Left ventricle myocardium superior (tissue), 1 donor: ENCODE data around the gene LIPG. TPM values are rescaled to one million over a fixed set of nuclear protein-coding genes. Genes with fewer than 3 reads are reported as not detected.
"Not testable (repeated sequence)": the region's sequence is repeated elsewhere in the genome, so short reads cannot be mapped to it uniquely, and the experiment has no call there.

Experiments used
- ATAC-seq: fragments of 200-7000 bp; cut with Tn5 transposase; one replicate; pipeline ENCODE4 v1.9.1; 2020; ENCODE audit warnings: mild to moderate bottlenecking, moderate library complexity
- DNase-seq: peaks from one replicate; pipeline ENCODE4 v3.0.0-alpha.2; 2020
- intact Hi-C: fragments of 100-400 bp; cut with micrococcal nuclease; formaldehyde crosslinking; loops from one replicate; pipeline ENCODE4 v1.11.0; 2022
- total RNA-seq: library from RNA; stranded (reverse); fragmentation: NEBNext Ultra II Directional; extraction: Animal tissue kit (Norgen Biotek cat#: 25700); gene quantifications from one replicate; pipeline ENCODE4 v1.2.1, GENCODE V29; 2021
- donor health status: DM: no; HTN: yes; CAD: no; lungs with severe emphysema.

The LIPG gene
- total RNA-seq, 1 donor from 2014 or later: not detected

GRCh38 chr18:49565612-49566011 is 3.8 kb downstream of the LIPG start:
- ATAC-seq (peak; percentile 80), DNase-seq (peak; percentile 55)
- intact Hi-C loops: no loop called here

- DNase-seq (no peak), ATAC-seq (no peak)
- intact Hi-C loops: no loop called here
Observed at GRCh38 chr18:49566217-49566770, 4.4 kb downstream of the LIPG start.

GRCh38 chr18:49566985-49567384 is 5.1 kb downstream of the LIPG start:
- no peak for DNase-seq
- ATAC-seq: no peak
- intact Hi-C loops: no loop called here

GRCh38 chr18:49569724-49570123 is 7.9 kb downstream of the LIPG start:
- DNase-seq (no peak), ATAC-seq (no peak)
- intact Hi-C loops: no loop called here

- DNase-seq (no peak), ATAC-seq (no peak)
- intact Hi-C loops: no loop called here
Observed at GRCh38 chr18:49570836-49571235, 9.0 kb downstream of the LIPG start.

- ATAC-seq (no peak), DNase-seq (no peak)
- intact Hi-C loops: no loop called here
Observed at GRCh38 chr18:49572611-49573345, 10.9 kb downstream of the LIPG start.

- no peak for DNase-seq
- intact Hi-C loops: no loop called here
- ATAC-seq: no peak
Observed at GRCh38 chr18:49573835-49574234, 12.0 kb downstream of the LIPG start.

- not testable (repeated sequence) for ATAC-seq
Observed at GRCh38 chr18:49579041-49579440, 17.2 kb downstream of the LIPG start.

GRCh38 chr18:49579583-49579982 is 17.7 kb downstream of the LIPG start:
- intact Hi-C loops, DNase-seq, ATAC-seq: not testable (repeated sequence)

More at GRCh38 chr18:49579041-49579440, 17.2 kb downstream of the LIPG start:
- intact Hi-C loops, DNase-seq: not testable (repeated sequence)

GRCh38 chr18:49580279-49580678 is 18.4 kb downstream of the LIPG start:
- DNase-seq (no peak), ATAC-seq (no peak)
- intact Hi-C loops: no loop called here

- intact Hi-C loops: no loop called here
- ATAC-seq (no peak), DNase-seq (no peak)
Observed at GRCh38 chr18:49581371-49581770, 19.5 kb downstream of the LIPG start.

GRCh38 chr18:49582579-49582978 is 20.7 kb downstream of the LIPG start:
- intact Hi-C loops: no loop called here
- ATAC-seq: no peak
- no peak for DNase-seq

- ATAC-seq (no peak), DNase-seq (no peak)
- intact Hi-C loops: no loop called here
Observed at GRCh38 chr18:49584394-49584793, 22.5 kb downstream of the LIPG start.

GRCh38 chr18:49584951-49585350 is 23.1 kb downstream of the LIPG start:
- ATAC-seq, DNase-seq, intact Hi-C loops: not testable (repeated sequence)

- ATAC-seq (no peak), DNase-seq (no peak)
Observed at GRCh38 chr18:49585781-49586663, 24.2 kb downstream of the LIPG start.

GRCh38 chr18:49588171-49588570 is 26.3 kb downstream of the LIPG start:
- intact Hi-C loops: no loop called here
- ATAC-seq (no peak), DNase-seq (no peak)

More at GRCh38 chr18:49585781-49586663, 24.2 kb downstream of the LIPG start:
- intact Hi-C loops: no loop called here

- ATAC-seq: no peak
- intact Hi-C loops: no loop called here
- no peak for DNase-seq
Observed at GRCh38 chr18:49588971-49589370, 27.1 kb downstream of the LIPG start.

GRCh38 chr18:49590608-49591007 is 28.8 kb downstream of the LIPG start:
- no peak for ATAC-seq
- DNase-seq: no peak
- intact Hi-C loops: no loop called here

GRCh38 chr18:49591271-49591670 is 29.4 kb downstream of the LIPG start:
- ATAC-seq: no peak
- no peak for DNase-seq
- intact Hi-C loops: no loop called here

GRCh38 chr18:49591775-49592174 is 29.9 kb downstream of the LIPG start:
- DNase-seq: no peak
- no peak for ATAC-seq
- intact Hi-C loops: no loop called here
